ENCODE data around the gene MACROD1. TPM values are rescaled to one million over a fixed set of nuclear protein-coding genes. Genes with fewer than 3 reads are reported as not detected.

MACROD1 gene
- total RNA-seq, 4 donors from 2014 or later: 17.1 to 30.0 (median 29.3) TPM

GRCh38 chr11:64138398-64138797 lies 27.5 kb downstream of the MACROD1 start:
- Histone ChIP-seq H3K9me3 (no peaks in the 10 kb centered on the region), H3K36me3 (no peaks in the 10 kb centered on the region), H3K27me3 (no peaks in the 10 kb centered on the region), H3K4me3 (no peak overlapping the region), H3K4me1 (no peaks in the 10 kb centered on the region), H3K27ac (no peak overlapping the region)
- TF ChIP-seq, protein P1, sequence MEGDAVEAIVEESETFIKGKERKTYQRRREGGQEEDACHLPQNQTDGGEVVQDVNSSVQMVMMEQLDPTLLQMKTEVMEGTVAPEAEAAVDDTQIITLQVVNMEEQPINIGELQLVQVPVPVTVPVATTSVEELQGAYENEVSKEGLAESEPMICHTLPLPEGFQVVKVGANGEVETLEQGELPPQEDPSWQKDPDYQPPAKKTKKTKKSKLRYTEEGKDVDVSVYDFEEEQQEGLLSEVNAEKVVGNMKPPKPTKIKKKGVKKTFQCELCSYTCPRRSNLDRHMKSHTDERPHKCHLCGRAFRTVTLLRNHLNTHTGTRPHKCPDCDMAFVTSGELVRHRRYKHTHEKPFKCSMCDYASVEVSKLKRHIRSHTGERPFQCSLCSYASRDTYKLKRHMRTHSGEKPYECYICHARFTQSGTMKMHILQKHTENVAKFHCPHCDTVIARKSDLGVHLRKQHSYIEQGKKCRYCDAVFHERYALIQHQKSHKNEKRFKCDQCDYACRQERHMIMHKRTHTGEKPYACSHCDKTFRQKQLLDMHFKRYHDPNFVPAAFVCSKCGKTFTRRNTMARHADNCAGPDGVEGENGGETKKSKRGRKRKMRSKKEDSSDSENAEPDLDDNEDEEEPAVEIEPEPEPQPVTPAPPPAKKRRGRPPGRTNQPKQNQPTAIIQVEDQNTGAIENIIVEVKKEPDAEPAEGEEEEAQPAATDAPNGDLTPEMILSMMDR (IDR thresholded peaks at IDR 0.05): no peak
- no peak for TF ChIP-seq POLR2A (IDR thresholded peaks at IDR 0.05)
- DNase-seq: no peak

DNA sequence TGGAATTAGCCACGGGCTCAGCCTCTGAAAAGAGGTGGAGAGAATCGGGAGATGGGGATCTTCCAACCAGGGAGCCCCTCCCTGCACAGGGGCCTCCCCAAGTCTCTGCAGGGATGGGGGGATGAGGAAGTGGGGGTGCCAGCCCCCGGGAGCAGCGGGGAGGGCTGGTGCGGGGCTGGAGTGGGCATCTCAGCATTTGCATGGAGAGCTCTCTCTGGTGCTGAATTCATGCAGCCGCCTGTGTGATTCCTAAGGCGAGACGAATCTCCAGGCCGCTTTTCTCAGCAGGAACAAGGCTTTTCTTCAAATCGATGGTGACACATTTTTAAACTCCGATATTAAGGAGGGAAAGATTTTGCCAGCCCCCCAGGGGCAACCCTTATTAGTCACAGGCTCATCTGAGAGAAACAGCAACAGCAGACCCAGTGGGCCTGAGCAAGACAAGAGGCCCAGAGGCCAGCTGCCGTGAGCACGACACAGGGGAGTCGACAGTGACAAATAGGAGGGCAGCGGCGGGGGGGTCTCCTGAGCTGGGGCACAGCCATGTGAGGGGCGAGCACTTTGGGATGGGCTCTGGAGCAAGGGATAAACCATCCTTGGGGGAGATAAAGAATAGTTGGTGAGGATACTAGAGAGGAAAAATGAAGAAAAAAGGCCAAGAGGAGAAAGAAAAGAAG lies 29.0 kb downstream of the MACROD1 start:
- no peaks in the 10 kb centered on the region for H3K36me3 ChIP-seq
- H3K4me3 ChIP-seq: no peak overlapping the region
- H3K4me1 ChIP-seq: no peaks in the 10 kb centered on the region
- TF ChIP-seq POLR2A (IDR thresholded peaks at IDR 0.05): no peak
- TF ChIP-seq, protein P1 (IDR thresholded peaks at IDR 0.05): no peak
- H3K9me3 ChIP-seq: no peaks in the 10 kb centered on the region
- H3K27me3 ChIP-seq: no peaks in the 10 kb centered on the region
- no peak for DNase-seq
- H3K27ac ChIP-seq: no peak overlapping the region

DNA sequence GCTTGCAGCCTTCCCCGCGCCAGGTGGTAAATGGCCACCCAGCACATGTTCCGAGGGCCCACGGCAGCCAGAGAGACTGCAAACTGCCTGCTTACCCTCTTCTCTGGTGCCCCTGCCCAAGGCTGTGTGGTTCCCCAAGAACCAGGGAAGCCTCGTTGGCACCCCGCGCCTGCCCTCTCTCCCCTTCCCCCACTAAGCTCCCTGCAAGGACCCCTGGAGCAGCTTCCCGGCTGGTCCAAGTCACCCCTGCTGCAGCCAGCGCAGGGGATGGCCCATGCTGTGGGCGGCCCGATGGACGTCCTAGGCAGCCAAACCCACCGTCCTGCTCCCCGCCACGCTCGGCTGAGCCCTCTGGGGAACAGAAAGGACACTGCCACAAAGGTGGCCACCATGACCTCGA lies 30.2 kb downstream of the MACROD1 start:
- TF ChIP-seq POLR2A (IDR thresholded peaks at IDR 0.05): no peak
- TF ChIP-seq, protein P1 (IDR thresholded peaks at IDR 0.05): no peak
- no peak for DNase-seq
- Histone ChIP-seq H3K36me3 (no peaks in the 10 kb centered on the region), H3K27ac (no peak overlapping the region), H3K4me1 (no peaks in the 10 kb centered on the region), H3K4me3 (no peak overlapping the region), H3K9me3 (no peaks in the 10 kb centered on the region), H3K27me3 (no peaks in the 10 kb centered on the region)

GRCh38 chr11:64134963-64135362 lies 30.9 kb downstream of the MACROD1 start:
- no peak for DNase-seq
- Histone ChIP-seq H3K27me3 (no peaks in the 10 kb centered on the region), H3K4me3 (no peak overlapping the region), H3K9me3 (no peaks in the 10 kb centered on the region), H3K36me3 (no peaks in the 10 kb centered on the region), H3K4me1 (no peaks in the 10 kb centered on the region), H3K27ac (no peak overlapping the region)
- TF ChIP-seq, protein P1 (IDR thresholded peaks at IDR 0.05): no peak
- TF ChIP-seq POLR2A (IDR thresholded peaks at IDR 0.05): no peak

DNA sequence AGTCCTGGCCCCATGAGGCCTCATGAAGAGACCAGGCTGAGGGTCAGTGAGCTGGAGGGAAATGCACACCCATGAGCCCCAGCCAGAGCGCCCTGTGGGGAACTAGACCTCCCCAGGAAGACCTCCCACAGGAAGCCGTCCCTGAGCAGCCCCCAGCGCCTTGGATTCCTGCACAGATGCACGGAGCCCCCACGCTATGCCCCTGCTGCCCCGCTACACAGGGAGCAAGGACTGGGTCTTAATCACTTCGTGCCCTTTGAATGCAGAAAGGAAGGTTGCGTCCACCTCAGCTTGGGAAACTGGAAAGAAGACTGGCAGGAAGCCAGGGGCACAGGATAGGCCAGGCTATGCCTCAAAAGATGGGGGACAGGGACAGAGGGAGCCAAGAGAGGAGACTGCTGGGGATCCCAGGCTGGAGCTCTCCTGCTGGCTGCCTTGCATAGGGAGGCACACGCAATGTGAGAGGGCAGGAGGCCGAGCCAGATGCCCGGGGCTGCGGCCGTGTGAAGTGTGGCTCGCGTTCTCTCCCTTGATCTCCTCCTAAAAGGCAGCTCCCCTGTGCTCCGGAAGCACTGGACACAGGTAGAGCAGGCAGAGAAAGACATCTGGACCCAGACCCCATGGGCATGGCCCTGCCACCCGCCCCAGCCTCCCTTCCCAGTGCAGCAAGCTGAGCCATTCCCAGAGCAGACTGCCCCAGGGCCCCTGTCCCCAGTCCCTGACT lies 32.8 kb downstream of the MACROD1 start:
- TF ChIP-seq POLR2A (IDR thresholded peaks at IDR 0.05): no peak
- TF ChIP-seq, protein P1 (IDR thresholded peaks at IDR 0.05): no peak
- no peak for DNase-seq
- no peaks in the 10 kb centered on the region for H3K9me3 ChIP-seq
- H3K4me1 ChIP-seq: no peaks in the 10 kb centered on the region
- no peaks in the 10 kb centered on the region for H3K27me3 ChIP-seq
- no peak overlapping the region for H3K27ac ChIP-seq
- no peak overlapping the region for H3K4me3 ChIP-seq
- H3K36me3 ChIP-seq: no peaks in the 10 kb centered on the region

Data from Peyer's patch (tissue), 4 donors.